GM18519 (cell line): Measurements from ENCODE around the gene TAAR9.

Source experiments
- ATAC-seq: cut with Tn5 transposase; IDR thresholded peaks from one replicate; pipeline ENCODE4 v1.9.1; 2021; ENCODE audit warnings: mild to moderate bottlenecking, moderate library complexity; ENCODE audit not compliant: unreplicated experiment, low FRiP score

Gene TAAR9

DNA sequence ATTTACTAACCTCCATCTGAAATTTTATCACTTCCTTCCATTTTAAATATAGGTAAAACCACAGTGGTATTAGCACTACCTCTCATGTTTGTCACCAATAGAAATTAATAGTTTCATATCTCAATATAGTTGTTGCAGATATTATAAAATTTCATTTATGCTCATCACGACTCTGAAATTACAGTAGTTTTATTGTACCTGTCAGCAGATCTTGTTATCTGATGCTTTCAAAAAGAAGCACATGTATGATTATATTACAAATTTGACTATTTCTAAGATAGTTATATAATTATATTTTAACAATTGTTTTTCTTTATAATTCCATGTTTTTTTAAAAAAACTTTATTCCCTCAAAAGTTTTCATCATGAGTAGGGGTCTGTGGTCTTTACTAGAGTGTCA is 46.6 kb downstream of the TAAR9 start:
- no peak for ATAC-seq

DNA sequence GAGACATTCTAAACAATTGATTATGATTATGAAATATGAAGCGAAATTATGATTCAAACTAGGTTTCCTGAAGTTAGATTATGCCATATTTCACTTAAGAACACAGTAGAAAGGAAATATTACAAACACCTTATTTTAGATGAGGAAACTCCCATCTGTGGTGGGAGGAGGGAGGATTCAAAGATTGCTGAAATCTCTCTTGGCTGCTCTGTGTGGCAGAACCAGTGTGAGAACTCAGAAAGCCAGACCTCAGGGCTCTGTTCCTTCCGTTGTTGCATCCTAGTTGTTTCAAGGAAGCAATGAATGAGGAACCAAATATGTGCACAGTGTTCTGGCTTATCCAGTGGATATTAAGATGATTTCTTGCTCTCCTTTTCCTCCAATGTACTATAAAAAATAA is 49.3 kb downstream of the TAAR9 start:
- no peak for ATAC-seq
